WI38 (cell line): Measurements from ENCODE around the gene RGS19.

Experiments
- H3K4me3 ChIP-seq: 2 replicates; pipeline ENCODE4 v1.5.1; 2011; ENCODE audit warnings: low read depth, mild to moderate bottlenecking, control low read depth, low read length
- CTCF ChIP-seq: IDR thresholded peaks from 2 replicates; pipeline ENCODE4 v1.5.1; 2012; ENCODE audit warnings: low read depth, mild to moderate bottlenecking, control low read depth, low read length

Gene RGS19

GRCh38 chr20:64050261-64051032 is 28.9 kb downstream of the RGS19 start:
- TF ChIP-seq CTCF: no peak
- H3K4me3 ChIP-seq: no peak overlapping the region

- TF ChIP-seq CTCF: no peak
- no peak overlapping the region for H3K4me3 ChIP-seq
Observed at GRCh38 chr20:64049878-64050260, 29.4 kb downstream of the RGS19 start.

- H3K4me3 ChIP-seq: no peak within 1 kb of the TSS
- no peak for TF ChIP-seq CTCF
Observed at GRCh38 chr20:64049060-64049877, 30.0 kb downstream of the RGS19 start, which contains the start of gene SOX18. Gene SOX18, minus strand, starts transcription at chr20:64049639. Its CDS starts 123 bp downstream, at chr20:64049516.

GRCh38 chr20:64048402-64049044 is 30.8 kb downstream of the RGS19 start:
- no peak overlapping the region for H3K4me3 ChIP-seq
- TF ChIP-seq CTCF: no peak

GRCh38 chr20:64047968-64048401 is 31.3 kb downstream of the RGS19 start:
- no peak for TF ChIP-seq CTCF
- H3K4me3 ChIP-seq: no peak overlapping the region

- no peak overlapping the region for H3K4me3 ChIP-seq
- no peak for TF ChIP-seq CTCF
Observed at GRCh38 chr20:64047046-64047389, 32.3 kb downstream of the RGS19 start.
